GM18870 (cell line): ENCODE measurements around the gene DNAH2.

Experiments
- ATAC-seq: cut with Tn5 transposase; IDR thresholded peaks from one replicate; pipeline ENCODE4 v1.9.1; 2021; ENCODE audit warnings: moderate library complexity; ENCODE audit not compliant: unreplicated experiment

The DNAH2 gene

DNA sequence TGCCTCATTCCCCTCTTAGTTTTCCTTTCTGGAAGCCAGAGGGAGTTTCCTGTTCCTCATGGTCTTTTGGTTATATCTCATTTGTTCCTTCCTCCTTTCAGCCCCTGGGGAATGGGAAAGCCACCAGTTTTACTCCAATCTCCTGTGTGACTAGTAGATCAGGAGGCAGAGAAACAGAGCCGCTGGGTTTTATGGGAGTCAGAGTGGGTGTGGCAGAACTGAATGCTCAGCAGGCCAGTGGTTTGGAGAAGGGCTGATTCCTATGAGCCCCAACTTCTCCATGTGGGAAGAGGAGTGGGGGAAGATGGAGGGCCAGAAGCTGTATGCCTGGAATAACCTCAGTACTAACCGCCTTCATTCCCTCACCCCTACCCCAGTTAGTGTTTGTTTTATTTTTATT lies 4.1 kb downstream of the DNAH2 start:
- no peak for ATAC-seq

DNA sequence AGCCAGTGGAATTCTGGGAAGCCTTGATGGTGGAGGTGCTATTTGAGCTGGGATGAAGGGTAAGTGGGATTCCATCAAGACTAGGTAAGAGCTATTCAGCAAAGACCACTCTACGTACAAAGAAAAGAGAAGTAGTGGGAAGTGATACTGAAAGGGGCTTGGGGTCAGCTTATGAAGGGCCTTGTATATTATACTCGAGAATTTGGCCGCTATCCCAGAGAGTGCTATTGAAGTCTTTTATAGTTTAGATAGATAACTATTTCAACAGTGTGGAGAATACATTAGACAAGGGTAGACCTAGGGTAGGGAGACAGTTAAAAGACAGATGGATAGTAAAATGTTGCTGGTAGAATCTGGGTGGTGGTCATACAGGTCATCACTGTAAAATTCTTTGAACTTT lies 10.3 kb downstream of the DNAH2 start:
- ATAC-seq, result no peak

DNA sequence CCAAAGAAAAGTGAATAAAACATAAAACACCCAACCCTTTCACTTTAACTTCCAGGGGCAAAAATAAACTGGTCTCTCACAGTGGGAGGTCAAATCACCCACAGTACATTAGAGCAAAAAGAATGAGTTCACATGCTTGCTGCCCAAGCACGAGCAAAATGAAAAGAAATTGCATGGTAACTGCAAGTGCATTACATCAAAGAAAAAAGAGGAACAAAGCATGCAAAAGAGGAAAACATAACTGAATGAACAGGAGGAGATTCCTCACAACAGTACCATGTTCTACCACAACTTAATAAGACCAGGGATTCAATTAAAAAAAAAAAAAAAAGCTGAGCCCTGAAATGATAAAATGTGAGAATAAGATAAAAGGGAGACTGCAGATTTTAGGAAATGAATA lies 12.3 kb downstream of the DNAH2 start:
- ATAC-seq, result no peak

DNA sequence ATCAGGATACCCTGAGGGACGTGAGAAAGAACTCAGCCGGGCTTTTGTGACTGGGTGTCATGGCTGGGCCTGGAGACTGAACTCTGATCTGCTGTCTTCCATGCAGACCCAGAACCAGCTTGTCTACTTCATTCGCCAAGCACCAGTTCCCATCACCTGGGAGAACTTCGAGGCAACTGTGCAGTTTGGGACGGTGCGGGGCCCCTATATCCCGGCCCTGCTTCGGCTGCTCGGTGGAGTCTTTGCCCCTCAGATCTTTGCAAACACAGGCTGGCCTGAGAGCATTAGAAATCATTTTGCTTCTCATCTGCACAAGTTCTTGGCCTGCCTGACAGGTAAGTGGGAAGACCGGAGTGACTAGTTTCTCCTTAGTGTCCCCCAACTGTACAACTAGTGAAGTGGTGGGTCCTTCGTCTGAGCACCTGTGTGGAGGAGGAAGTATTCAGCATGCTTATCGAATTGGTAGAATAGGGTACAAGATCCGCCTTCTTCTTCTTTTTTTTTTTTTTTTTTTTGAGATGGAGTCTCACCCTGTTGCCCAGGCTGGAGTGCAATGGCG lies 15.5 kb downstream of the DNAH2 start:
- ATAC-seq, result no peak

DNA sequence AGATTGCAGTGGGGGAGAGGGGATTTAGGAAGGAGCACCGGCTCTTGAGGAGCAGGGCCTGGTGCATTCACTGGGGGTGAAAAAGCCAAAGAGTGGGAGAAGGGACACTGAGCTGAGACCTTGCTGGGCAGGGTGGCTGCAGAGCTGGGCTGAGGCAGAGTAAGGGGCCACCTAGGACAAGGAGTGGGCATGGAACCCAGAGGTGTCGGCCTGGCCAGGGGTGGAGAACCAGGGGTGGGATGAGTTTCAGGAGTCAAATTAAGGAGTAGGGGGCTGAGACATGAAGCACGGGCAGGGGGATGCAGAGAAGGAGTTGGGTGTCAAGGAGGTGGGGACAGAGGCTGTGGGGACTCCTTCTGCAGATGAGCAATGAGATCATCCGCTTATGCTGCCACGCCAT lies 20.1 kb downstream of the DNAH2 start:
- no peak for ATAC-seq

DNA sequence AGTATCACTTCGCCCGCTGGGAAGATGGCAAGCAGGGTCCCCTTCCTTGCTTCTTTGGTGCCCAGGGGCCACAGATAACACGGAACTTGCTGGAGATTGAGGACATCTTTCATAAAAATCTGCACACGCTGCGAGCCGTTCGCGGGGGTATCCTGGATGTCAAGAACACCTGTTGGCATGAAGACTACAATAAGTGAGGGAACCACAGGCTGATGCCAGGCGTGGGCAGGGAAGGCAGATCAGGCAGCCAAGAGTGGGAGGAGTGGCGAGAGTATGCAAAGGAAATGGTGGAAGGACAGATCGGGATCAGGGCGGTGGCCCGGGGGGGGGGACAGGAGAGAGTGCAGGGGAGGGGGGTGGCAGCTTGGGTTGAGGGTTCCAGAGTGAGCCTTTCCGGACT lies 22.2 kb downstream of the DNAH2 start:
- ATAC-seq, result no peak

DNA sequence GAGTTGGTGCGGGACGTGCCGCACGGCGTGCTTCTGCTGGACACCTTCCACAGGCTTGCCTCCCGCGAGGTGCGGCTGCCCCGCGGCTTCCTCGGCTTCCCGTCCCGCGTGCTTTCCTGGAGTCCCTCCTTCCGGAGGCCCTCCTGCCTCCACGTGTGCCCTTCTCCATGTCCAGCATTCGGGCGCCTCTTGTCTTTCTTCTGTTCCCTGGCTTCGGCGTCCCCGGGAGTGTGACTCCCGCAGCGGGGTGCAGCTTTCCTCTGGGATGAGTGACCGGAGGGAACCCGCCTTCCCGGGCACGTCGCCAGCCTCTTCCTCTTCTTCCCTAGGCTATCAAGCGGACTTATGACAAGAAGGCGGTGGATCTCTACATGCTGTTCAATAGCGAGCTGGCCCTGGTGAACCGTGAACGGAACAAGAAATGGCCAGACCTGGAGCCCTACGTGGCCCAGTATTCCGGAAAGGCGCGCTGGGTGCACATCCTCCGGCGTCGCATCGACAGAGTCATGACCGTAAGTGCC lies 23.0 kb downstream of the DNAH2 start:
- no peak for ATAC-seq

DNA sequence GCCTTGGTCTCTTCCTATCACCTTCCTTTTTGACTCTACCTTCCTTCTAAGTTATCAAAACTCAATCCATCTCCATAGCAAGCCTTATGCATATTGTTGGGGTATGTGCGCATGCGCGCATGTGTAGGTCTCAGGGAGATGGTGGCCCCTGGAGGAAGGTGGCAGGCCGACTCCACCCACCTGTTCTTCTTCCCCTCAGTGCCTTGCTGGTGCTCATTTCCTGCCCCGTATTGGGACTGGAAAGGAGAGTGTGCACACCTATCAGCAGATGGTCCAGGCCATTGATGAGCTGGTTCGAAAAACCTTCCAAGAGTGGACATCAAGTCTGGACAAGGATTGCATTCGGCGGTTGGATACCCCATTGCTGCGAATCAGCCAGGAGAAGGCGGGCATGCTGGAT lies 25.2 kb downstream of the DNAH2 start:
- no peak for ATAC-seq

DNA sequence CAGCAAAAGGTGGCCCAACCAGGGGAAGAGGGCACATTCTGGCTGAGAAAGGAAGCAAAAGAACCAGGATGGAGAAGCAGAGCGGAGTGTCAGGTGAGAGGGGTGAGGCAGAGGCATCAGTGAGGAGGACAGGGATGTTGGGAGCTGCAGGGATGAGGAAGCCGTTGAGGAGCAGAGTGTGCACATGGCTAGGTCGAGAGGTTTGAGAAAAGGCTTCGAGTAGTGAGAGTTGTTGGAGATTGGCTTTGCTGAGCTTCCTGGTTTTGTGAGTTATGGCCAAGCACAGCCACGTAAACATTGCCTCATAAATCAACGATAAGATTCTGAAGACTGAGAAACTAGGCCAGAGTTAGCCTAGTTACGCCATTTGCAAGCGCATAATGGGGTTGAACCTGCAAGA lies 26.9 kb downstream of the DNAH2 start:
- no peak for ATAC-seq

DNA sequence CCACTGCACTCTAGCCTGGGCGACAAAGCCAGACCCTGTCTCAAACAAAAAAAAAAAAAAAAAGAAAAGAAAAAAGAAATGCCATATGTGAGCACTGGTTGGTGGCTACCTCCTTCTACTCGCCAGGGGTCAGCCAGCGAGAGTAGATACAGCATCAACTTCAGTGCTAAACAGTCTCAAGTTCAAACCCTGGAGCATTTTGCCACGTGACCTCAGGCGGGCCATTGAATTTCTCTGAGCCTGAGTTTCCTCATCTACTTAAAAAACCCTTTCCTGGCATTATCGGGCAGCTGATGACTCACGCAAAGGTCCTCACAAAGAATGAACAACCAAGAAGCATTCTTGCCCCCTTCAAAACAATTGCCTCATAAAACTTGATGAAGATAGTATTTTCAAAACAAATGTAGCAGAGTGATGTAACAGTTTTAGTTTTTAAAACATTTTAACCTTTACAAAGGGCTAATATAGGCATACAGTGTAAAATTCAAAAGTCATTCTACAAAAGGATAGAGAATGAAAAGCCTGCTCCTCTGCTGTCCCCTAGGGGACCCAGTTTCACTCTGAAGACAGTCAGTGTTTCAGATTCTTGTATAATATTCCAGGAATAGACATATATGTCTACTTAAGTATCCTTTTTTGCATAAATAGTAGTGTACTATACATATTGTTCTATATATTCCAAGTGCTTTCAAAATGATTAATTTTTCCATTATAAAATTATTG lies 28.4 kb downstream of the DNAH2 start:
- ATAC-seq, result no peak

DNA sequence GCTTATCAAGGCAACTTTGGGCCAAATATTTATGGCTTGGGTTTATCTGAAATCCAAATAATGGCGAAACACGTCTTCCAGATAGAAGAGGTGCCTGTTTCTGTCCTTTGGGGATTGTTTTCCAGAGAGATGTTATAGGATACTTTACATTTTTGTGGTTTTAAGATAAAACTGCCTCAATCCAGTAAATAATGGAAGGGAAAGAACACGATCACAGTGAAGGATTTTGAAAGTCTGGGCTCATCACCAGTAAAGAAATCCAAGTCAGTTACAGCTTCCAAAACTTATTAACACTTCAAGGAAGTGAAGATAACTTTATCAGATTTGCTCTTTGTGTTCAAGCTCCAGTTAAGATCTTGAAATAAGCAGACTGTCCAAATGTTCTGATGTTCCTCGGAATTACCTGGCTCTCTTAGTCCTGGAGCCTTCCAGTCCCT lies 30.1 kb downstream of the DNAH2 start:
- ATAC-seq, result no peak

DNA sequence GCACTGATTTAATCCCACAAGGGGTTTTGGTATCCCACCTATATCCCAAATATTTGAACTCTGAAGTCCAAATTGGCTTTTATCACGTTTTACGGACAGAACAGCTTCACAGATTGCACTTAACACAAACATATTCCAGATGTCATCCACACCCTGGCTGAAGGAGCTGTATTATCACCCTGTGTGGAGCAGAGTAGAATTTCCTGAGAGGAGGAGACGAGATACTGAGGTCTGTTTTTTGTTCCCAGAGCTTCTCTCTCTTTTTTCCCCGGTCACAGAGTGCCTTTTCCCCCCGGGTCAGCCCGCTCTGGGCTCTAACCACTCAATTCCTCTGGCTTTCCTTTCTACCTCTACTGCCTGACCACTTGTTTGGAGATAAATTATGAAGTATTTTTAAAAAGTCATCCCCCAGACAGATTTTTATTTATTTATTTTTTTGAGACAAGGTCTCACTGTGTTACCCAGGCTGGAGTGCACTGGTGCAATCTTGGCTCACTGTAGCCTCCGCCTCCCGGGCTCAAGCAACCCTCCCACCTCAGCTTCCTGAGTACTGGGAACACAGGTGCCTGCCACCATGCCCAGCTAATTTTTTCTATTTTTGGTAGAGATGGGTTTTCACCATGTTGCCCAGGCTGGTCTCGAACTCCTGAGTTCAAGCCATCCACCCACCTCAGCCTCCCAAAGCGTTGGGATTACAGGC lies 30.7 kb downstream of the DNAH2 start:
- no peak for ATAC-seq

DNA sequence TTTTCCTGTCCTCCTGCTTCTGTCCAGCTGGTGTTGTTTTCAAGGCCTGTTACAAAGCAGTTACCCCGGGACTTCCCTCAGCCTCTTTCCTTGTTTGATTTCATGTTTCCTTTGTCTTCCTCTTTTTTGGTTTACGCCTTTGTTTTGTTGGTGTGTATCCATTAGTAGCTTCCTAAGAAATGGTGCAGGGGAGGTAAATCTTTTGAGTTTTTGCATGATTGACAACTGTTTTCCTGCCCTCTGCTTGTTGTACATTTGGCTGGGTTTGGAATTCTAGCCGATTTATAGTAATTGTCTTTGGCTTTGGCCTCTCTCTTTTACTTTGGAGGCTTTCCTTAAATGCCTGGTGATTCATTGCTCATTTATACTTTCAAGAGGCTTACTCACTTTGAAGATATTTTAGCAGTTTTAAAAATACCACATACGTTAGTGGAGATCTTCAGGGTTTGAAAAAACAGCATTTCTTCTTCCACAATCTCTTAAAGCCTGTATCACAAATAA lies 32.8 kb downstream of the DNAH2 start:
- no peak for ATAC-seq

DNA sequence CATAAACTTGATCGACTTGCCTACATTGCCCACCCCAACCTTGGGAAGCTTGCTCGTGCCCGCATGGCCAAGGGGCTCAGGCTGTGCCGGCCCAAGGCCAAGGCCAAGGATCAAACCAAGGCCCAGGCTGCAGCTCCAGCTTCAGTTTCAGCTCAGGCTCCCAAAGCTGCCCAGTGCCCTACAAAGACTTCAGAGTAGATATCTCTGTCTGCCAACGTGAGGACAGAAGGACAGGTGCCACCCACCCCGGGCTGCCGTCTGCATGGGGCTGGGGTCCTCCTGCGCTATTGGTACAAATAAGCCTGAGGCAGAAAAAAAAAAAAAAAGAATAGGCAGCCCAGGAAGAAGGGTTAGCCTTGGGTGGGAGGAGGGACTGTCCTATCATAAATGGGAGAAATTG lies 37.1 kb downstream of the DNAH2 start:
- ATAC-seq, result no peak

DNA sequence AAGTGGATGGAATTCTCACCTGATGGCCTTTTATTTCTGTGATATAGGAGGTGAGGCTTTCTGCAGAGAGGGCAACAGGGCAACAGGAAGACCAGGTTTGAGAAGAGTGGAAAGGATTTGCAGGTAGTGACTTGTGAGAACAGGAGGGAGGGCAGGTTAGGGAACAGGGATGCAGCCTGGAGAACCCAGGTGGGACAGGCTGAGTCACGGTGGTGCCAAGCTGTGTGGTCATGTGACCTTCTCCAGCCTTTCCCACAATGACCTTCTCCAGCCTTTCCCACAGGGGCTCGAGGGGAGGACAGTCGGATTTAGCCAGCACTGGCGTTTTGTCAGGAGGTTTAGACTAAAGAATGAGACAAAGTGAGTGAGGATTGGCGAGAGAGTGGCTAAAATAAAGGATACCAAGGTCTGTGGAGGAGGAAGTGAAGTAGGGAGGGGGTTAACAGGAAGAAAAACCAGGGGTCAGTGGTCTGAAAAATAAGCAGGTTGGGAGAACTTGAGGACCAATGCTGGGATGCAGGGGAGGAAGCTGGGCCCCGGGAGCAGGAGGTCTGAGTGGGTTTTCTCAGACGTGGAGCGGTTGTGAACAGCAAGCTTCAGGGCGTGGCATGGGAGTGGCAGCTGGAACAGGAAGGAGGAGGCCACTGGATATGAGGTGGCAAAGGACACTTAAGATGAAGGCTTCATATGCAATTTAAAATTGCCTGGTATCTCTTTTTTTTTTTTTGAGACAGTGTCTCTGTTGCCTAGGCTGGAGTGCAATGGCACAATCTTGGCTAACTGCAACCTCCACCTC lies 37.7 kb downstream of the DNAH2 start:
- ATAC-seq, result no peak

DNA sequence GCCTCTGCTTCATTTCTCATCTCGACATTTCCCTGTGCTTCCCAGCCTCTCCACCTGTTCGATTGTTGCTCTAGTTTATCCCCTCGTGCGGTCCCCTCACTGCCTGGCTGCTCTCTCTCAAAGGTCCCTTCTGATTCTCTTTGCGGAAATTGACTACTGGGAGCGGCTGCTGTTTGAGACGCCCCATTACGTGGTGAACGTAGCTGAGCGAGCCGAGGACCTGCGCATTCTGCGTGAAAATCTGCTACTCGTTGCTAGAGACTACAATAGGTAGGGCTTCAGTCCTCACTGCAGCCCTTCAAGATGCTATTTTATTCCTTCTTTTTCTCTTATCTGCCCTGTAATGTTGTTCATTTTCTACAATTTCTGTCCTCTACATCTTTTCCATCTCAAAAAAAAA lies 39.4 kb downstream of the DNAH2 start:
- ATAC-seq, result no peak

DNA sequence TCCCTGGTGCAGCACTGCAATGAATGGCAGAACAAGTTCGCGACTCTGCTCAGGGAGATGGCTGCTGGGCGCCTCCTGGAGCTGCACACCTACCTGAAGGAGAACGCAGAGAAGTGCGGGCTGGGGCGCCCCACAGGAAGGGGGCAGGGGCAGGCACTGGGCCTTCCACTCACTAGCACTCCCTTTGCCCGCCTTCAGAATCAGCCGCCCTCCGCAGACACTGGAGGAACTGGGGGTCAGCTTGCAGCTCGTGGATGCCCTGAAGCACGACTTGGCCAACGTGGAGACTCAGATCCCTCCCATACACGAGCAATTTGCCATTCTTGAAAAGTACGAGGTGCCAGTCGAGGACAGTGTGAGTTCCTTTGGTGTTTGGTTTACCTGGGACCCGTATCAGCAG lies 46.4 kb downstream of the DNAH2 start:
- no peak for ATAC-seq

DNA sequence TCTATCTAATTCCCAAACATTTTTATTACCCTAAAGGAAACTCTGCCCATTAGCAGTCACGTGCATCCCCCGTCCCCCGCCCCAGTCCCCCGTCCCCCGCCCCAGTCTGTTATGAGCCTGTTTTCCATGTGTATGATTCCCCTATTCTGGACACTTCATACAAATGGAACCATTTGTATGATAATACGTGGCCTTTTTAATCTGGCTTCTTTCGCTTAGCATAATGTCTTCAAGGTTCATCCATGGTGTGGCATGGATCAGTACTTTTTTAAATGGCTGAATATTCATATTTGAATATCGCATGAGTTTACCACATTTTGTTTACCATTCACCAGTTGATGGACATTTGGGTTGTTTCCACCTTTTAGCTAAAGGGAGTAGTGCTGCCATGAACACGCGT lies 49.5 kb downstream of the DNAH2 start:
- ATAC-seq, result no peak

DNA sequence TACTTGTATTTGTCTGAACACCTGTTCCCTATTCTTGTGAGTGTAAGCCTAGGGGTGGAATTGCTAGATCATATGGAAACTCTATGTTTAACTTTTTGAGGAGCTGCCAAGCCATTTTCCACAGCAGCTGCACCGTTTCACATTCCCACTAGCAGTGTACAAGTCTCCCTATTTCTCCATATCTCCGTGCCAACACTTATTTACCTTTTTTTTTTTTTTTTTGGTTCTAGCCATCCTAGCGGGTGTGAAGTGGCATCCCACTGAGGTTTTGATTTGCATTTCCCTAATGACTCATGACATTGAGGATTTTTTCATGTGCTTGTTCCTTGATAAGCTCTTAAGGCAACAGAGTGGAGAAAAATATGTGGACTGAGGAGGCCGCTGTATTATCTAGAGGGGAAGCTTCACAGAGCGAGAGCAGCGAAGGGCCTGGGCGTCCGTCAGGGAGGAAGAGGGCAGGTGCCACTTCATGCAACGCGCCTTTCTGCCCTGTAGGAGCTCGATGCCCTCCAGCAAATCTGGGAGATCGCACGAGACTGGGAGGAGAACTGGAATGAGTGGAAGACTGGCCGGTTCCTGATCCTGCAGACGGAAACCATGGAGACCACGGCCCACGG lies 50.0 kb downstream of the DNAH2 start:
- no peak for ATAC-seq

DNA sequence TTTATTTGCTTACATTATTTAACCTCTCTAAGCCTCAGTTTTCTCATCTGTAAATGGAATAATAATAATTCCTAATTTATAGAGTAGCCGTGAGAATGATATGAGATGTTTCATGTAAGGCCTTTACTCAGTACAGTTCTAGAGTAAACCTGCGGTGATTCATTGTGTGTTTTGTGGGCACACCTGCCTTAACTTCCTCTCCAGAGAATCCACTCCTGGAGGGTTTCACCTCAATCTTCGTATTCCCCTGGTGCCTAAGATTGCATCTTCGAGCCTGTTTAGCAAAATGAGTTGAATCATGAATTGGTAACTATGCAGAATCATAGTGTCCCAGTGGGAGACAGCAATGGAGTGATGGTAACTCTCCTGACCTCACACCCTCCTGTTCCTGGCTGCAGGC lies 52.3 kb downstream of the DNAH2 start:
- ATAC-seq, result no peak

DNA sequence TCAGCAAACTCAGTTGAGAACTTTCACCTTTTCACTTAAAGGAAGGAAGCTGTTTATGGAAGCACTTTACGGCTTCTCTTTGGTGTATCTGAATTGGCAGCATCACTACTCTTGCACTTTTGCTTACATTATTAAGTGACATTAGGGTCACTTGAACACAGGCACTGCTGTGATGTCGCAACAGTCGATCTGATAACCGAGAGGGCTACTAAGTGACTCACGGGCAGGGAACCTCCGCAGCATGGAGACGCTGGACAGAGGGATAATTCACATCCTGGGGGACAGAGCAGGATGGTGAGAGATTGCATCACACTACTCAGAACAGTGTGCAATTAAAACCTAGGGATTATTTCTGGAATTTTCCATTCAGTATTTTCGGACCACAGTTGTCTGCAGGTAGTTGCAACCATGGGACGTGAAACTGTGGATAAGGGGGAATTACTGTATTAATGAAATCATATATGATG lies 56.5 kb downstream of the DNAH2 start:
- no peak for ATAC-seq
